GM12892 (cell line): ENCODE data around the gene NRXN3.
"Not testable (repeated sequence)": the region's sequence is repeated elsewhere in the genome, so short reads cannot be mapped to it uniquely, and the experiment has no call there.

Experiments used
- DNase-seq: peaks from one replicate; pipeline ENCODE4 v3.0.0; 2011; ENCODE audit not compliant: insufficient read length
- FAIRE-seq: peaks from 2 replicates; lab custom pipeline; 2011; peaks lifted over from hg19 to GRCh38; lab: Jason Lieb, UNC
- POLR2A ChIP-seq: IDR thresholded peaks from 2 replicates; pipeline ENCODE4 v1.6.1; 2011; ENCODE audit warnings: low read depth, low read length, control low read depth
- POLR2AphosphoS5 ChIP-seq: IDR thresholded peaks from 2 replicates; pipeline ENCODE4 v1.6.1; 2011; ENCODE audit warnings: low read depth, low read length, control low read depth
- TAF1 ChIP-seq: IDR thresholded peaks from 2 replicates; pipeline ENCODE4 v1.6.1; 2011; ENCODE audit warnings: low read depth, mild to moderate bottlenecking, control low read depth, low read length, borderline replicate concordance

NRXN3 gene

GRCh38 chr14:78530078-78530477 lies 359.9 kb downstream of the NRXN3 start:
- DNase-seq (no peak), FAIRE-seq (no peak)
- TF ChIP-seq POLR2AphosphoS5 (no peak), POLR2A (no peak), TAF1 (no peak)

- TF ChIP-seq POLR2AphosphoS5 (no peak), TAF1 (no peak), POLR2A (no peak)
- no peak for FAIRE-seq
- DNase-seq = no peak
Observed at GRCh38 chr14:78534141-78534540, 364.0 kb downstream of the NRXN3 start.

GRCh38 chr14:78535041-78535440 lies 364.9 kb downstream of the NRXN3 start:
- no peak for DNase-seq
- FAIRE-seq = no peak
- no peak for TF ChIP-seq POLR2A
- TF ChIP-seq TAF1 = no peak
- no peak for TF ChIP-seq POLR2AphosphoS5

- DNase-seq, FAIRE-seq: not testable (repeated sequence)
Observed at GRCh38 chr14:78541788-78542187, 371.6 kb downstream of the NRXN3 start.

GRCh38 chr14:78543433-78543832 lies 373.3 kb downstream of the NRXN3 start:
- no peak for FAIRE-seq
- DNase-seq = no peak
- no peak for TF ChIP-seq POLR2A

GRCh38 chr14:78561074-78561473 lies 390.9 kb downstream of the NRXN3 start:
- DNase-seq (no peak), FAIRE-seq (no peak)

GRCh38 chr14:78566026-78566858 lies 396.1 kb downstream of the NRXN3 start:
- TF ChIP-seq TAF1 (no peak), POLR2AphosphoS5 (no peak), POLR2A (no peak)
- DNase-seq (peak; percentile 35), FAIRE-seq (peak; percentile 89)

More at GRCh38 chr14:78561074-78561473, 390.9 kb downstream of the NRXN3 start:
- TF ChIP-seq POLR2AphosphoS5 (no peak), TAF1 (no peak), POLR2A (no peak)

GRCh38 chr14:78566859-78567172 lies 396.6 kb downstream of the NRXN3 start:
- DNase-seq (no peak), FAIRE-seq (no peak)
- TF ChIP-seq POLR2A = no peak
- TF ChIP-seq POLR2AphosphoS5 = no peak
- no peak for TF ChIP-seq TAF1

GRCh38 chr14:78567343-78567742 lies 397.2 kb downstream of the NRXN3 start:
- TF ChIP-seq POLR2A = no peak
- no peak for TF ChIP-seq TAF1
- TF ChIP-seq POLR2AphosphoS5 = no peak
- FAIRE-seq (no peak), DNase-seq (no peak)

GRCh38 chr14:78573736-78574135 lies 403.6 kb downstream of the NRXN3 start:
- not testable (repeated sequence) for DNase-seq, FAIRE-seq

- no peak for TF ChIP-seq POLR2AphosphoS5
- TF ChIP-seq POLR2A = no peak
- TF ChIP-seq TAF1 = no peak
- no peak for FAIRE-seq
- DNase-seq = no peak
Observed at GRCh38 chr14:78576437-78577166, 406.4 kb downstream of the NRXN3 start.

- DNase-seq (no peak), FAIRE-seq (no peak)
- no peak for TF ChIP-seq TAF1
- no peak for TF ChIP-seq POLR2A
- no peak for TF ChIP-seq POLR2AphosphoS5
Observed at GRCh38 chr14:78581229-78581628, 411.1 kb downstream of the NRXN3 start.

- TF ChIP-seq POLR2AphosphoS5 (no peak), POLR2A (no peak)
- no peak for DNase-seq
- FAIRE-seq = no peak
Observed at GRCh38 chr14:78586681-78587080, 416.5 kb downstream of the NRXN3 start.
